ENCODE results near the gene SIL1. TPM values are rescaled to one million over a fixed set of nuclear protein-coding genes. Genes with fewer than 3 reads are reported as not detected.

The SIL1 gene
- polyA plus RNA-seq, 3 donors = 25.4 to 35.1 (median 27.9) TPM

- Histone ChIP-seq H3K9ac (ENCODE audit: insufficient read depth, low read length, poor library complexity, severe bottlenecking) (no peak overlapping the region), H3K9me3 (replicated peaks in 1 of 2; ENCODE audit: control insufficient read depth in 1 of 2, insufficient read depth in 1 of 2, low read length in 2 of 2) (no peaks in the 10 kb centered on the region), H2AFZ (ENCODE audit: insufficient read depth, low read depth, low read length, poor library complexity, severe bottlenecking) (no peak overlapping the region), H3K4me1 (ENCODE audit: control insufficient read depth in 1 of 2, insufficient read depth in 2 of 2, low read length in 2 of 2) (no peaks in the 10 kb centered on the region), H3K4me2 (replicated peaks; ENCODE audit: extremely low read depth, low read length, poor library complexity, severe bottlenecking) (no peak overlapping the region), H3K27me3 (ENCODE audit: control insufficient read depth in 2 of 2, insufficient read depth in 2 of 2, low read length in 2 of 2) (no peaks in the 10 kb centered on the region), H3K4me3 (replicated peaks in 1 of 3; ENCODE audit: low read depth in 2 of 3, low read length in 3 of 3) (no peak overlapping the region), H4K20me1 (ENCODE audit: insufficient read depth, low read length) (peaks cover 8% of the 10 kb centered on the region), H3K27ac (ENCODE audit: low read depth in 1 of 2, low read length in 2 of 2) (no peak overlapping the region), H3K79me2 (ENCODE audit: insufficient read depth, low read length) (no peaks in the 10 kb centered on the region), H3K36me3 (replicated peaks in 1 of 2; ENCODE audit: control insufficient read depth in 1 of 2, insufficient read depth in 2 of 2, low read length in 2 of 2) (peaks cover 94 to 100% of the 10 kb centered on the region in 2 donors)
- Mint-ChIP-seq H3K27ac (peak overlapping the region in 2 of 7 donors; percentile 17 to 25), H3K4me3 (no peak overlapping the region), H3K27me3 (ENCODE audit: low read depth in 3 of 3) (peaks cover 0 to 1% (median 0%) of the 10 kb centered on the region in 3 donors), H3K9me3 (peaks cover 0 to 1% (median 0%) of the 10 kb centered on the region in 7 donors), H3K36me3 (peaks cover 95% of the 10 kb centered on the region in 2 donors), H3K4me1 (no peaks in the 10 kb centered on the region)
- intact Hi-C loops (cut with micrococcal nuclease) = no loop called here
- WGBS (ENCODE audit: insufficient coverage) = 98% methylated on average over 4 of the region's 4 CpGs
- no peak for TF ChIP-seq CTCF (IDR thresholded peaks at IDR 0.05)
- DNase-seq = no peak
Measured at GRCh38 chr5:138929571-138929955, 268.6 kb downstream of the SIL1 start.

GRCh38 chr5:138927979-138928378 lies 270.2 kb downstream of the SIL1 start:
- H3K4me3 ChIP-seq (replicated peaks in 1 of 3; ENCODE audit: low read depth in 2 of 3, low read length in 3 of 3) = no peak overlapping the region
- Mint-ChIP-seq H3K27me3 (ENCODE audit: low read depth in 3 of 3) (peaks cover 0 to 1% (median 0%) of the 10 kb centered on the region in 3 donors), H3K9me3 (peaks cover 0 to 1% (median 0%) of the 10 kb centered on the region in 7 donors), H3K36me3 (peaks cover 91% of the 10 kb centered on the region in 2 donors), H3K27ac (no peak overlapping the region), H3K4me1 (no peaks in the 10 kb centered on the region), H3K4me3 (no peak overlapping the region)
- H4K20me1 ChIP-seq (ENCODE audit: insufficient read depth, low read length) = peaks cover 14% of the 10 kb centered on the region
- H3K4me2 ChIP-seq (replicated peaks; ENCODE audit: extremely low read depth, low read length, poor library complexity, severe bottlenecking) = no peak overlapping the region
- H3K36me3 ChIP-seq (replicated peaks in 1 of 2; ENCODE audit: control insufficient read depth in 1 of 2, insufficient read depth in 2 of 2, low read length in 2 of 2) = peaks cover 85 to 97% of the 10 kb centered on the region in 2 donors
- H3K4me1 ChIP-seq (ENCODE audit: control insufficient read depth in 1 of 2, insufficient read depth in 2 of 2, low read length in 2 of 2) = no peaks in the 10 kb centered on the region
- no peaks in the 10 kb centered on the region for H3K27me3 ChIP-seq (ENCODE audit: control insufficient read depth in 2 of 2, insufficient read depth in 2 of 2, low read length in 2 of 2)
- H3K9ac ChIP-seq (ENCODE audit: insufficient read depth, low read length, poor library complexity, severe bottlenecking) = no peak overlapping the region
- intact Hi-C loops (cut with micrococcal nuclease) = no loop called here
- TF ChIP-seq CTCF (IDR thresholded peaks at IDR 0.05) = no peak
- H3K9me3 ChIP-seq (replicated peaks in 1 of 2; ENCODE audit: control insufficient read depth in 1 of 2, insufficient read depth in 1 of 2, low read length in 2 of 2) = no peaks in the 10 kb centered on the region
- H2AFZ ChIP-seq (ENCODE audit: insufficient read depth, low read depth, low read length, poor library complexity, severe bottlenecking) = no peak overlapping the region
- no peaks in the 10 kb centered on the region for H3K79me2 ChIP-seq (ENCODE audit: insufficient read depth, low read length)
- 96% methylated on average over 7 of the region's 7 CpGs for WGBS (ENCODE audit: insufficient coverage)
- H3K27ac ChIP-seq (ENCODE audit: low read depth in 1 of 2, low read length in 2 of 2) = no peak overlapping the region
- DNase-seq = no peak

All from CD14-positive monocyte (primary cell).